Medulla oblongata (tissue), 1 donor: ENCODE results near the gene LRSAM1.

Experiments used
- DNase-seq: peaks from one replicate; pipeline ENCODE4 v3.0.0-alpha.2; 2015; ENCODE audit errors: extremely low spot score

The LRSAM1 gene

GRCh38 chr9:127496974-127497373 lies 45.7 kb downstream of the LRSAM1 start:
- no peak for DNase-seq

- DNase-seq, result no peak
Observed at GRCh38 chr9:127497656-127498290, 46.5 kb downstream of the LRSAM1 start.

GRCh38 chr9:127498298-127498697 lies 47.0 kb downstream of the LRSAM1 start:
- no peak for DNase-seq

- no peak for DNase-seq
Observed at GRCh38 chr9:127500399-127500798, 49.1 kb downstream of the LRSAM1 start.

GRCh38 chr9:127500862-127501261 lies 49.6 kb downstream of the LRSAM1 start:
- DNase-seq, result no peak

GRCh38 chr9:127501821-127502343 lies 50.6 kb downstream of the LRSAM1 start:
- no peak for DNase-seq

GRCh38 chr9:127502706-127503378 lies 51.5 kb downstream of the LRSAM1 start:
- no peak for DNase-seq

- no peak for DNase-seq
Observed at GRCh38 chr9:127503379-127503921, 52.1 kb downstream of the LRSAM1 start.

- peak; percentile 87 for DNase-seq
Observed at GRCh38 chr9:127503947-127504886, 52.9 kb downstream of the LRSAM1 start.

- no peak for DNase-seq
Observed at GRCh38 chr9:127504887-127505251, 53.6 kb downstream of the LRSAM1 start.

- DNase-seq, result no peak
Observed at GRCh38 chr9:127505396-127506116, 54.2 kb downstream of the LRSAM1 start.

- DNase-seq, result no peak
Observed at GRCh38 chr9:127506117-127506813, 55.0 kb downstream of the LRSAM1 start.

GRCh38 chr9:127506814-127507750 lies 55.8 kb downstream of the LRSAM1 start:
- no peak for DNase-seq

GRCh38 chr9:127507751-127508648 lies 56.7 kb downstream of the LRSAM1 start:
- DNase-seq, result no peak

- DNase-seq, result no peak
Observed at GRCh38 chr9:127508901-127509260, 57.6 kb downstream of the LRSAM1 start.

- no peak for DNase-seq
Observed at GRCh38 chr9:127509261-127509954, 58.1 kb downstream of the LRSAM1 start.

GRCh38 chr9:127509955-127510299 lies 58.6 kb downstream of the LRSAM1 start:
- no peak for DNase-seq

GRCh38 chr9:127514468-127514867 lies 63.2 kb downstream of the LRSAM1 start:
- no peak for DNase-seq
